PC-9 (cell line): ENCODE results near the gene TEX13D. TPM values are rescaled to one million over a fixed set of nuclear protein-coding genes. Genes with fewer than 3 reads are reported as not detected.

Experiments used
- BruUV-seq: library from RNA; stranded (reverse); fragments of 400-500 nt; replicated peaks from 2 replicates; lab custom pipeline; 2021; lab: Mats Ljungman, UMichigan
- CTCF ChIA-PET: fragments of 300-600 bp; sonication (Branson Sonifier 250); formaldehyde crosslinking; loops from one replicate; lab custom pipeline; 2022; ENCODE audit warnings: antibody characterized with exemption; lab: Charles Lee
- POLR2A ChIA-PET: fragments of 300-600 bp; sonication (Branson Sonifier 250); formaldehyde crosslinking; loops from one replicate; lab custom pipeline; 2022; ENCODE audit warnings: antibody characterized with exemption; ENCODE audit not compliant: unreplicated experiment; lab: Charles Lee
- DNase-seq, 2 experiments: peaks; one replicate each; pipeline versions ENCODE4 v3.0.0 to v3.0.0-alpha.2; 2015 to 2022; ENCODE audit warnings: mixed read lengths in 1 of 2
- H2AFZ ChIP-seq: fragments of 200-600 bp; sonication (generic); 2 replicates; pipeline ENCODE4 v1.8.1; 2017; ENCODE audit warnings: antibody characterized with exemption
- H3F3A ChIP-seq: fragments of 200-600 bp; sonication (generic); 2 replicates; pipeline ENCODE4 v1.8.1; 2017; ENCODE audit warnings: antibody characterized with exemption, mild to moderate bottlenecking, low read depth; ENCODE audit not compliant: insufficient read depth
- H3K27ac ChIP-seq: fragments of 200-600 bp; sonication (generic); 2 replicates; pipeline ENCODE4 v1.6.1; 2016; ENCODE audit warnings: mixed run types
- H3K27me3 ChIP-seq: fragments of 200-600 bp; sonication (generic); 2 replicates; pipeline ENCODE4 v1.6.1; 2016; ENCODE audit warnings: low read depth, mixed run types; ENCODE audit not compliant: insufficient read depth
- H3K36me3 ChIP-seq: fragments of 200-600 bp; sonication (generic); 2 replicates; pipeline ENCODE4 v1.6.1; 2016; ENCODE audit warnings: low read depth, mixed run types
- H3K4me1 ChIP-seq: fragments of 200-600 bp; sonication (generic); replicated peaks from 2 replicates; pipeline ENCODE4 v1.6.1; 2016; ENCODE audit warnings: mixed run types; ENCODE audit not compliant: insufficient read depth
- H3K4me2 ChIP-seq: fragments of 200-600 bp; sonication (generic); 2 replicates; pipeline ENCODE4 v1.6.1; 2017; ENCODE audit warnings: mixed run types
- H3K4me3 ChIP-seq: fragments of 200-600 bp; sonication (generic); 2 replicates; pipeline ENCODE4 v1.6.1; 2016; ENCODE audit warnings: mixed run types
- H3K79me2 ChIP-seq: fragments of 200-600 bp; sonication (generic); 2 replicates; pipeline ENCODE4 v1.6.1; 2017; ENCODE audit warnings: low read depth, mixed run types
- H3K9me2 ChIP-seq: fragments of 200-600 bp; sonication (generic); 2 replicates; pipeline ENCODE4 v1.8.1; 2017; ENCODE audit warnings: mild to moderate bottlenecking; ENCODE audit not compliant: insufficient read depth
- H3K9me3 ChIP-seq: fragments of 200-600 bp; sonication (generic); 2 replicates; pipeline ENCODE4 v1.8.1; 2016; ENCODE audit warnings: low read depth; ENCODE audit not compliant: insufficient read depth
- H4K20me1 ChIP-seq: fragments of 200-600 bp; sonication (generic); 2 replicates; pipeline ENCODE4 v1.8.1; 2017; ENCODE audit not compliant: insufficient read depth
- EZH2 ChIP-seq: fragments of 200-600 bp; sonication (generic); IDR thresholded peaks from 2 replicates; pipeline ENCODE4 v1.8.0; 2017; ENCODE audit warnings: antibody characterized with exemption, low read depth
- intact Hi-C: fragments of 100-400 bp; cut with micrococcal nuclease; formaldehyde crosslinking; loops from one replicate; pipeline ENCODE4 v1.10.0; 2022; ENCODE audit not compliant: unreplicated experiment
- total RNA-seq: library from RNA; stranded (reverse); gene quantifications from 2 replicates; pipeline ENCODE4 v1.2.3, GENCODE V29; 2021
- TF ChIP-seq, protein P1 (sequence below): fragments of 200-600 bp; sonication (generic); conservative IDR thresholded peaks from 2 replicates; pipeline ENCODE4 v1.6.1; 2017; ENCODE audit warnings: mixed run types, antibody characterized with exemption, mild to moderate bottlenecking, moderate library complexity

The TEX13D gene
- total RNA-seq, 1 experiment from 2014 or later: not detected

DNA sequence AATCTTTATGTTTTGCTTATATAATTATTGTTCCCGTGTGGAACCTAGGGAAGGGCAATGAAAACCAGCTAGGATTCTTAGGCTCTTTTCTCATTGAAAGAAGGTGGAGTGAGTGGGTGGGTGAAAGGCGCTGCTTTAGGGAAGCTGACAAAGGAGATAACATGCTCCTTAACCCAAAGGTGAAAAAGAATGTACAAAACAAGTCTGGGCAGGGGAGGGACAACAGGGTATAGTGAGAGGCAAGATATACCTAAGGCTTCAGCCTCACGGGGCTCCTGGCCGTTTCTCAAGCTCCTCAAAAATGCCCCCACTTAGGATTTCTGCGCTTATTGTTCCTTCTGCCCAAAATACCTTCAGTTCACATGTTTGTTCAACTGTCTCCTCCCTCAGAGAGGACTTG lies 15.7 kb downstream of the TEX13D start:
- Histone ChIP-seq H2AFZ (no peak overlapping the region), H3K27ac (no peak overlapping the region), H3K79me2 (no peaks in the 10 kb centered on the region), H3K4me3 (no peak overlapping the region), H3K36me3 (no peaks in the 10 kb centered on the region), H4K20me1 (no peaks in the 10 kb centered on the region), H3K27me3 (no peaks in the 10 kb centered on the region), H3K4me1 (no peaks in the 10 kb centered on the region), H3F3A (no peaks in the 10 kb centered on the region), H3K4me2 (no peak overlapping the region), H3K9me3 (no peaks in the 10 kb centered on the region), H3K9me2 (no peaks in the 10 kb centered on the region; the same call in 1 of the 2 replicates)
- POLR2A ChIA-PET: no interaction called here
- CTCF ChIA-PET: interaction anchor here (0.6 kb wide), 1 partner anchor 154 kb away, joined by 3 read pairs; no protein-coding TSS in a partner anchor
- no TSS peak for BruUV-seq
- TF ChIP-seq, protein P1, sequence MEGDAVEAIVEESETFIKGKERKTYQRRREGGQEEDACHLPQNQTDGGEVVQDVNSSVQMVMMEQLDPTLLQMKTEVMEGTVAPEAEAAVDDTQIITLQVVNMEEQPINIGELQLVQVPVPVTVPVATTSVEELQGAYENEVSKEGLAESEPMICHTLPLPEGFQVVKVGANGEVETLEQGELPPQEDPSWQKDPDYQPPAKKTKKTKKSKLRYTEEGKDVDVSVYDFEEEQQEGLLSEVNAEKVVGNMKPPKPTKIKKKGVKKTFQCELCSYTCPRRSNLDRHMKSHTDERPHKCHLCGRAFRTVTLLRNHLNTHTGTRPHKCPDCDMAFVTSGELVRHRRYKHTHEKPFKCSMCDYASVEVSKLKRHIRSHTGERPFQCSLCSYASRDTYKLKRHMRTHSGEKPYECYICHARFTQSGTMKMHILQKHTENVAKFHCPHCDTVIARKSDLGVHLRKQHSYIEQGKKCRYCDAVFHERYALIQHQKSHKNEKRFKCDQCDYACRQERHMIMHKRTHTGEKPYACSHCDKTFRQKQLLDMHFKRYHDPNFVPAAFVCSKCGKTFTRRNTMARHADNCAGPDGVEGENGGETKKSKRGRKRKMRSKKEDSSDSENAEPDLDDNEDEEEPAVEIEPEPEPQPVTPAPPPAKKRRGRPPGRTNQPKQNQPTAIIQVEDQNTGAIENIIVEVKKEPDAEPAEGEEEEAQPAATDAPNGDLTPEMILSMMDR: no peak
- no peak for TF ChIP-seq EZH2
- no peak for DNase-seq
- intact Hi-C loops: no loop called here

- DNase-seq: no peak
- H3K9me3 ChIP-seq: no peaks in the 10 kb centered on the region
- no peak overlapping the region for H3K27ac ChIP-seq
- intact Hi-C loops: no loop called here
- BruUV-seq: no TSS peak
- no peak overlapping the region for H3K4me2 ChIP-seq
- H2AFZ ChIP-seq: no peak overlapping the region
- no peaks in the 10 kb centered on the region for H3K36me3 ChIP-seq
- no peaks in the 10 kb centered on the region; the same call in 1 of the 2 replicates for H3K9me2 ChIP-seq
- no peaks in the 10 kb centered on the region for H3K4me1 ChIP-seq
- no peaks in the 10 kb centered on the region for H3F3A ChIP-seq
- no peak overlapping the region for H3K4me3 ChIP-seq
- TF ChIP-seq, protein P1: no peak
- TF ChIP-seq EZH2: no peak
- CTCF ChIA-PET: no interaction called here
- POLR2A ChIA-PET: no interaction called here
- no peaks in the 10 kb centered on the region for H3K27me3 ChIP-seq
- no peaks in the 10 kb centered on the region for H4K20me1 ChIP-seq
- no peaks in the 10 kb centered on the region for H3K79me2 ChIP-seq
These were observed 16.5 kb downstream of the TEX13D start for GRCh38 chrX:124348885-124349453.

DNA sequence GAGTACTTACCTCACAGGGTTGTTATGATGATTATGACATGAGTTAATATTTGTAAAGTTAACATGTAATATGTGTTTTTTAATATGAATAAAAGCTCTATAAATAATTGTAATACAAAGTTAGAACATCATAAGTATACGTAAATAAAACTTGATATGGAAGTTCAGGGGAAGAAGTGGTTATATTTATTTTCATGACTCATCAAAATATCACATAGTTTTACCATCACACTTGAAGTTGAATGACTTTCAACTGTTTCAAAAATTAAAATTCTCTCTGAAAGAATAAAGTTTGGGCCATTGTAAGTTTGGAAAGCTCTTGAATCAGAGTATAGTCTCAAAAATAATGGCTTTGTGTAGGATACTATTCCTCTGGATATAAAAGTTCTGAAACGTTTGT lies 22.2 kb downstream of the TEX13D start:
- Histone ChIP-seq H3K4me1 (no peaks in the 10 kb centered on the region), H3K4me3 (no peak overlapping the region), H3F3A (no peaks in the 10 kb centered on the region), H4K20me1 (no peaks in the 10 kb centered on the region), H3K9me3 (no peaks in the 10 kb centered on the region), H3K4me2 (no peak overlapping the region), H3K27me3 (no peaks in the 10 kb centered on the region), H3K36me3 (no peaks in the 10 kb centered on the region), H3K79me2 (no peaks in the 10 kb centered on the region), H3K9me2 (no peaks in the 10 kb centered on the region; the same call in 1 of the 2 replicates), H3K27ac (no peak overlapping the region), H2AFZ (no peak overlapping the region)
- TF ChIP-seq, protein P1: no peak
- TF ChIP-seq EZH2: no peak
- POLR2A ChIA-PET: no interaction called here
- no TSS peak for BruUV-seq
- intact Hi-C loops: no loop called here
- DNase-seq: no peak
- CTCF ChIA-PET: no interaction called here
